KBM-7 (cell line): Measurements from ENCODE around the gene LRRC27.

Source experiments
- DNase-seq: peaks from one replicate; pipeline ENCODE4 v3.0.0-alpha.2; 2015
- in situ Hi-C: fragments of 300-500 bp; cut with MboI; formaldehyde crosslinking; loops from 2 replicates; pipeline ENCODE4 v1.14.3; 2020; ENCODE audit warnings: low sequenced_read_pairs, low pct_unique_long_range_greater_than_20kb, mixed read lengths

LRRC27 gene

DNA sequence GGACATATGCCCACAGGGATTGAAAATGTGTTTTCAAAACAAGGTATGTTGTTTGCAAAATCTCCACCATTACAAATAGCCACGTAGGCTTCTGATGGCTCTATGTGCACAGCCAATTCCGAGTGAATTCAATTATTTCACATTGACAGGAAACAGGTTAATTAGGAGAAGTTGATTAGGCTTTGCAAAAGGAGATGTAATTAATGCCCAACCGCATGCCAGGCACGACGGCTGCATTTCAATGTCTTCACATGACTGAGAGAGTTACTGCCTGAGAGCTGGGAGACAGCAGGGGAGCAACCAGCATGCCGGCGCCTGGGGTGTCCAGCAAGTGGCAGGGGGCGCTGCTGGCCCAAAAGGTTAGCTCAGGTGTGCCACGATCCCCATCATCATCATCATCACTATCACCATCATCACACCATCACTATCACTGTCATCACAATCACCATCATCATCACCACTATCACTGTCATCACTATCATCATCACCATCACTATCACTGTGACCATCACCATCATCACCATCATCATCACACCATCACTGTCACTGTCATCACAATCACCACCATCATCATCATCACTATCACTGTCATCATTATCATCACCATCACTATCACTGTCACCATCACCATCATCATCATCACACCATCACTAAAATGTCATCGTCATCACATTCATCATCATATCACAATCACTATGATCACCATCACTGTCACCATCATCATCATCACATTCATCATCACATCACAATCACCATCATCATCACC, 95.2 kb downstream of the LRRC27 start:
- DNase-seq = no peak
- in situ Hi-C loops = no loop called here

DNA sequence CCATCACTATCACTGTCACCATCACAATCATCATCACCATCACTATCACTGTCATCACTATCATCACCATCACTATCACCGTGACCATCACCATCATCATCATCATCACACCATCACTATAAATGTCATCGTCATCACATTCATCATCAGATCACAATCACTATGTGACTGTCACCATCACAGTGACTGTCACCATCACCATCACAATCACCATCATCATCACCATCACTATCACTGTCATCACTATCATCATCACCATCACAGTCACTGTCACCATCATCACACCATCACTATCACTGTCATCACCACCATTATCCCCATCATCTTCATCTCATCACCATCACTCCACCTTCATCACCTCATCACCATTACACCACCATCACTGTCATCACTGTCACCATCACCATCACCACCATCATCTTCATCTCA, 96.0 kb downstream of the LRRC27 start:
- in situ Hi-C loops = no loop called here

DNA sequence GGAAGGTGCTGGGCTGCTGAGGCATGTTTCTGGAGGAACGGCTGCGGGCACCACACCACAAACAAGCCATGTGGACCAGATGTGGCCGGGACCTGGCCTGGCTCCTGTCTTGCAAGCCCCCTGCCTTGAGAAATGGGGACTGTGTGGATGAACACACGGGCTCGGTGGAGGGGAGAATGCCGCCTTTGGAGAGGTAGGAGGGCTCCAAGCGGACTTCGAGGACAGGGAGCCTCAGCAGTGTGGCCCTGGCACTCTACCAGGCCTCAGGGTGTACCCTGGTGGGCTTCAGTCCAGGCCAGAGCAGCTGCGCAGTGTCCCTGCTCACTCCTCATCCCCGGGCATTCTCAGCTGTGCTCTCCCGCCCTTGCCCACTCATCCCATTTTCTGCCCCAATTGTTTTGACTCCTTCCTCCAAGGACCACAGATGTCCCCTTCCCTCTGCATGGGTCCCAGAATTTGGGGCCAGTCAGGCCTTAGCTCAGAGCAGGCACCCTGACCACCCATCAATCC, 96.5 kb downstream of the LRRC27 start:
- DNase-seq = no peak
- in situ Hi-C loops = no loop called here

More for the DNA sequence above, 96.0 kb downstream of the LRRC27 start:
- DNase-seq = no peak
